HG03432 (cell line): ENCODE measurements around the gene MOB2.

Experiments used
- ATAC-seq: cut with Tn5 transposase; IDR thresholded peaks from one replicate; pipeline ENCODE4 v1.9.1; 2021; ENCODE audit warnings: mild to moderate bottlenecking, moderate library complexity; ENCODE audit not compliant: unreplicated experiment

The MOB2 gene

GRCh38 chr11:1422481-1422880 is 64.1 kb downstream of the MOB2 start:
- no peak for ATAC-seq

- no peak for ATAC-seq
These were observed 65.3 kb downstream of the MOB2 start for GRCh38 chr11:1421291-1421690.

- no peak for ATAC-seq
These were observed 66.8 kb downstream of the MOB2 start for GRCh38 chr11:1419811-1420210.
